Caco-2 (cell line): Measurements from ENCODE around the gene AXDND1. TPM values are rescaled to one million over a fixed set of nuclear protein-coding genes. Genes with fewer than 3 reads are reported as not detected.

ENCODE experiments used
- BruUV-seq: library from RNA; stranded (reverse); fragments of 400-500 nt; replicated peaks from 2 replicates; lab custom pipeline; 2021; lab: Mats Ljungman, UMichigan
- CTCF ChIA-PET: fragments of 300-600 bp; sonication (Branson Sonifier 250); formaldehyde crosslinking; loops from one replicate; lab custom pipeline; 2022; ENCODE audit warnings: antibody characterized with exemption; lab: Charles Lee
- POLR2A ChIA-PET: fragments of 300-600 bp; sonication (Branson Sonifier 250); formaldehyde crosslinking; loops from one replicate; lab custom pipeline; 2022; ENCODE audit warnings: antibody characterized with exemption; lab: Charles Lee
- DNase-seq, 2 experiments: peaks; one replicate each; pipeline versions ENCODE4 v3.0.0 to v3.0.0-alpha.2; 2020 to 2022
- H3K27me3 ChIP-seq: replicated peaks from 2 replicates; pipeline ENCODE4 v1.6.0; 2011; ENCODE audit warnings: low read length; ENCODE audit not compliant: control insufficient read depth, insufficient read depth
- H3K36me3 ChIP-seq: 2 replicates; pipeline ENCODE4 v1.5.1; 2011; ENCODE audit warnings: low read length; ENCODE audit not compliant: control insufficient read depth, insufficient read depth
- H3K4me1 ChIP-seq: fragments of 250-450 bp; sonication (Bioruptor Pico); 2 replicates; pipeline ENCODE4 v1.5.1; 2020; ENCODE audit warnings: mild to moderate bottlenecking
- H3K4me3 ChIP-seq: 2 replicates; pipeline ENCODE4 v1.5.1; 2011; ENCODE audit warnings: low read depth, mild to moderate bottlenecking, control low read depth, low read length
- H3K9me3 ChIP-seq: fragments of 250-450 bp; sonication (Bioruptor Pico); 2 replicates; pipeline ENCODE4 v1.5.1; 2020; ENCODE audit warnings: mild to moderate bottlenecking, moderate library complexity
- H3K27ac Mint-ChIP-seq: one replicate; pipeline ENCODE4 v1.8.0; 2022; ENCODE audit warnings: mixed read lengths; ENCODE audit not compliant: unreplicated experiment
- H3K27me3 Mint-ChIP-seq: one replicate; pipeline ENCODE4 v1.8.0; 2022; ENCODE audit warnings: mixed read lengths; ENCODE audit not compliant: insufficient read depth, unreplicated experiment
- H3K36me3 Mint-ChIP-seq: one replicate; pipeline ENCODE4 v1.8.0; 2022; ENCODE audit warnings: mild to moderate bottlenecking, mixed read lengths; ENCODE audit not compliant: insufficient read depth, unreplicated experiment
- H3K4me1 Mint-ChIP-seq: one replicate; pipeline ENCODE4 v1.8.0; 2022; ENCODE audit warnings: low read depth, mixed read lengths; ENCODE audit not compliant: unreplicated experiment
- H3K4me3 Mint-ChIP-seq: one replicate; pipeline ENCODE4 v1.8.0; 2022; ENCODE audit warnings: mild to moderate bottlenecking, moderate library complexity, mixed read lengths; ENCODE audit not compliant: unreplicated experiment
- H3K9me3 Mint-ChIP-seq: one replicate; pipeline ENCODE4 v1.8.0; 2022; ENCODE audit warnings: mixed read lengths; ENCODE audit not compliant: unreplicated experiment
- CTCF ChIP-seq, 2 experiments: fragments of 200-600 bp in 1 of 2; IDR thresholded peaks; 1 replicate in 1 of 2; 2 replicates in 1 of 2; pipeline versions ENCODE4 v1.5.1 to v1.8.0; 2011 to 2022; ENCODE audit warnings: antibody characterized with exemption in 1 of 2, control low read depth in 1 of 2, inconsistent platforms in 1 of 2, low read depth in 1 of 2, low read length in 1 of 2, mild to moderate bottlenecking in 1 of 2, moderate library complexity in 1 of 2; ENCODE audit not compliant: insufficient read depth in 1 of 2, severe bottlenecking in 1 of 2, unreplicated experiment in 1 of 2
- intact Hi-C: fragments of 100-400 bp; cut with micrococcal nuclease; formaldehyde crosslinking; loops from one replicate; pipeline ENCODE4 v1.10.0; 2022; ENCODE audit not compliant: unreplicated experiment
- total RNA-seq: library from RNA; stranded (reverse); gene quantifications from 2 replicates; pipeline ENCODE4 v1.2.3, GENCODE V29; 2022

The AXDND1 gene
- total RNA-seq, 1 experiment from 2014 or later: not detected

GRCh38 chr1:179329862-179330261 is 35.9 kb upstream of the AXDND1 start:
- intact Hi-C loops: no loop called here
- Histone ChIP-seq H3K9me3 (0 out of 2 replicates have a peak, but pooled peaks cover 4% of the 10 kb centered on the region), H3K4me3 (no peak overlapping the region), H3K27me3 (no peaks in the 10 kb centered on the region), H3K36me3 (no peaks in the 10 kb centered on the region), H3K4me1 (peaks cover 15% of the 10 kb centered on the region)
- Mint-ChIP-seq H3K4me3 (no peak overlapping the region), H3K27ac (no peak overlapping the region), H3K4me1 (peaks cover 21% of the 10 kb centered on the region), H3K36me3 (peaks cover 26% of the 10 kb centered on the region), H3K9me3 (no peaks in the 10 kb centered on the region), H3K27me3 (no peaks in the 10 kb centered on the region)
- DNase-seq: no peak
- no TSS peak for BruUV-seq
- no peak for TF ChIP-seq CTCF (IDR thresholded peaks at IDR 0.05; ENCODE audit: insufficient read depth in 1 of 2, low read depth in 1 of 2, low read length in 1 of 2, severe bottlenecking in 1 of 2, unreplicated experiment in 1 of 2)
- ChIA-PET POLR2A (no interaction called here), CTCF (no interaction called here)

- DNase-seq: no peak
- Histone ChIP-seq H3K36me3 (no peaks in the 10 kb centered on the region), H3K4me3 (no peak overlapping the region), H3K27me3 (no peaks in the 10 kb centered on the region), H3K4me1 (peaks cover 15% of the 10 kb centered on the region), H3K9me3 (0 out of 2 replicates have a peak, but pooled peaks cover 4% of the 10 kb centered on the region)
- Mint-ChIP-seq H3K9me3 (no peaks in the 10 kb centered on the region), H3K27me3 (no peaks in the 10 kb centered on the region), H3K4me1 (peaks cover 21% of the 10 kb centered on the region), H3K36me3 (no peaks in the 10 kb centered on the region), H3K4me3 (no peak overlapping the region), H3K27ac (no peak overlapping the region)
- intact Hi-C loops: no loop called here
- no TSS peak for BruUV-seq
- TF ChIP-seq CTCF (IDR thresholded peaks at IDR 0.05; ENCODE audit: insufficient read depth in 1 of 2, low read depth in 1 of 2, low read length in 1 of 2, severe bottlenecking in 1 of 2, unreplicated experiment in 1 of 2): no peak
- POLR2A ChIA-PET: no interaction called here
- CTCF ChIA-PET: no interaction called here
These were observed 31.3 kb upstream of the AXDND1 start for GRCh38 chr1:179334440-179334839.

DNA sequence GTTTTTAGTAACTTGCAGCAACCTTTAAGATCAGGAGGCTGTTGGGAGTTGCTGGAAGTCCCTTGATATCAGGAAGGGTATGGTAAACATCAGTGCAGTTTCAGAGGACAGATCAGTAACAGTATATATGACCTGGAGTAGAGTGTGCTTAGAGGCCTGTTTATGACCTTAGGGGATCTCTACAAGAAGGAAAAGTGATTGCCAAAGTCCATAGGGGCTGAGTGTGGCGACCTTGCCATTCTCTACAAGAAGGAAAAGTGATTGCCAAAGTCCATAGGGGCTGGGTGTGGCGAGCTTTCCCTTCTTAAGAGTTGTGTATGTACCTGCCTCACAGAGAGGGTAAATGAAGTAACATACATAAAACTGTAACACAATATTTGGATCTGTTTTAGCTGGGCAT is 28.5 kb upstream of the AXDND1 start:
- no TSS peak for BruUV-seq
- Histone ChIP-seq H3K36me3 (no peaks in the 10 kb centered on the region), H3K27me3 (no peaks in the 10 kb centered on the region), H3K4me3 (no peak overlapping the region), H3K4me1 (peaks cover 5% of the 10 kb centered on the region; the same call in 1 of the 2 replicates), H3K9me3 (no peaks in the 10 kb centered on the region)
- no peaks in the 10 kb centered on the region for H3K27me3 Mint-ChIP-seq
- DNase-seq: no peak
- no peak overlapping the region for H3K4me3 Mint-ChIP-seq
- POLR2A ChIA-PET: no interaction called here
- H3K36me3 Mint-ChIP-seq: peaks cover 13% of the 10 kb centered on the region
- H3K4me1 Mint-ChIP-seq: peaks cover 6% of the 10 kb centered on the region
- H3K9me3 Mint-ChIP-seq: no peaks in the 10 kb centered on the region
- CTCF ChIA-PET: no interaction called here
- no peak overlapping the region for H3K27ac Mint-ChIP-seq
- intact Hi-C loops: no loop called here
- no peak for TF ChIP-seq CTCF (IDR thresholded peaks at IDR 0.05; ENCODE audit: insufficient read depth in 1 of 2, low read depth in 1 of 2, low read length in 1 of 2, severe bottlenecking in 1 of 2, unreplicated experiment in 1 of 2)
